ENCODE measurements around the gene TDP1. TPM values are rescaled to one million over a fixed set of nuclear protein-coding genes. Genes with fewer than 3 reads are reported as not detected.

Gene TDP1
- total and polyA plus RNA-seq, 2 of the 4 experiments (the other 2 are of a cell fraction), result 23.3 to 53.1 TPM

GRCh38 chr14:90034835-90035525 lies 79.3 kb downstream of the TDP1 start:
- H3K9me3 ChIP-seq (ENCODE audit: control insufficient read depth, insufficient read depth, low read length), result no peaks in the 10 kb centered on the region
- H4K8ac ChIP-seq (ENCODE audit: low read depth in 2 of 2, low read length in 2 of 2), result no peak overlapping the region
- H3K27me3 ChIP-seq (ENCODE audit: control insufficient read depth, insufficient read depth, low read length), result no peaks in the 10 kb centered on the region
- no peak overlapping the region for H2BK20ac ChIP-seq (ENCODE audit: low read depth, low read length)
- H3K9ac ChIP-seq (ENCODE audit: low read depth, low read length), result no peak overlapping the region
- H3K36me3 ChIP-seq (ENCODE audit: control insufficient read depth, insufficient read depth, low read length), result peaks cover 21% of the 10 kb centered on the region
- no peak overlapping the region for H3K14ac ChIP-seq (replicated peaks; ENCODE audit: low read depth, low read length)
- no peak overlapping the region for H3K23ac ChIP-seq (ENCODE audit: low read depth, low read length)
- intact Hi-C loops (cut with micrococcal nuclease), result no loop called here
- no peak overlapping the region for H3K18ac ChIP-seq (ENCODE audit: low read depth, low read length)
- dilution Hi-C loops (cut with HindIII; ENCODE audit: low sequenced_read_pairs, unreplicated experiment), result no loop called here
- no peak overlapping the region for H2AFZ ChIP-seq (replicated peaks; ENCODE audit: low read length, poor library complexity)
- CTCF ChIA-PET, result no interaction called here
- no peak overlapping the region for H2BK120ac ChIP-seq (ENCODE audit: low read depth, low read length)
- in situ Hi-C loops (cut with MboI; ENCODE audit: low sequenced_read_pairs), result no loop called here
- no peak overlapping the region for H2BK5ac ChIP-seq (ENCODE audit: low read depth, low read length, poor library complexity, severe bottlenecking)
- H4K20me1 ChIP-seq (ENCODE audit: insufficient read depth, low read length), result no peaks in the 10 kb centered on the region
- H3K79me1 ChIP-seq (ENCODE audit: low read depth in 1 of 2, low read length in 2 of 2), result peaks cover 0 to 3% of the 10 kb centered on the region in 2 experiments; a peak in 2 of 4 replicates
- H3K4ac ChIP-seq (ENCODE audit: low read depth, low read length), result no peak overlapping the region
- no peak overlapping the region for H4K5ac ChIP-seq (ENCODE audit: low read depth, low read length)
- peaks cover 6% of the 10 kb centered on the region; the same call in 1 of the 2 replicates for H3K9me1 ChIP-seq (ENCODE audit: insufficient read depth, low read length)
- 89% methylated on average over 4 of the region's 6 CpGs; no CpG with 5 or more reads in 1 of the 2 experiments for WGBS, 2 experiments (ENCODE audit: extremely low coverage in 2 of 2, insufficient read length in 1 of 2)
- H3K4me1 ChIP-seq (ENCODE audit: control insufficient read depth, insufficient read depth, low read length), result no peaks in the 10 kb centered on the region
- no peak overlapping the region for H3K56ac ChIP-seq (ENCODE audit: extremely low read depth, insufficient read depth, low read length)
- TF ChIP-seq MXI1 (IDR thresholded peaks at IDR 0.05; ENCODE audit: borderline replicate concordance, low read depth, low read length), result no peak
- TF ChIP-seq NFE2L2 (IDR thresholded peaks at IDR 0.05; ENCODE audit: low read depth, low read length), result no peak
- TF ChIP-seq CTCF (conservative IDR thresholded peaks at IDR 0.05; ENCODE audit: low read depth, low read length), result no peak
- no peak for TF ChIP-seq RCOR1 (IDR thresholded peaks at IDR 0.05; ENCODE audit: insufficient replicate concordance, low read length)
- no peak for TF ChIP-seq FOS (IDR thresholded peaks at IDR 0.05; ENCODE audit: low read depth, low read length)
- no peak for TF ChIP-seq CHD1 (IDR thresholded peaks at IDR 0.05; ENCODE audit: low read depth, low read length)
- TF ChIP-seq ELK1 (IDR thresholded peaks at IDR 0.05; ENCODE audit: borderline replicate concordance, low read depth, low read length), result no peak
- no peak for TF ChIP-seq BHLHE40 (IDR thresholded peaks at IDR 0.05; ENCODE audit: low read depth, low read length)
- POLR2A ChIA-PET (ENCODE audit: unreplicated experiment), result no interaction called here
- H2AK9ac ChIP-seq (replicated peaks; ENCODE audit: low read depth, low read length, poor library complexity), result no peak overlapping the region
- no peak overlapping the region for H3K4me3 ChIP-seq (ENCODE audit: insufficient read depth, low read depth, low read length)
- no peak for ATAC-seq (ENCODE audit: low read depth)
- BruUV-seq (replicated peaks), result no TSS peak
- no peak overlapping the region for H3K4me2 ChIP-seq (ENCODE audit: low read depth, low read length)
- no peak overlapping the region for H4K91ac ChIP-seq (ENCODE audit: insufficient read depth, low read depth, low read length)
- no peak overlapping the region for H2AK5ac ChIP-seq (ENCODE audit: low read depth, low read length)
- no peak overlapping the region for H2BK15ac ChIP-seq (ENCODE audit: low read depth, low read length)
- no peak overlapping the region for H3K27ac ChIP-seq (ENCODE audit: insufficient read depth, low read length)
- DNase-seq, result no peak
